ENCODE results near the gene PLXDC2.

Gene PLXDC2

DNA sequence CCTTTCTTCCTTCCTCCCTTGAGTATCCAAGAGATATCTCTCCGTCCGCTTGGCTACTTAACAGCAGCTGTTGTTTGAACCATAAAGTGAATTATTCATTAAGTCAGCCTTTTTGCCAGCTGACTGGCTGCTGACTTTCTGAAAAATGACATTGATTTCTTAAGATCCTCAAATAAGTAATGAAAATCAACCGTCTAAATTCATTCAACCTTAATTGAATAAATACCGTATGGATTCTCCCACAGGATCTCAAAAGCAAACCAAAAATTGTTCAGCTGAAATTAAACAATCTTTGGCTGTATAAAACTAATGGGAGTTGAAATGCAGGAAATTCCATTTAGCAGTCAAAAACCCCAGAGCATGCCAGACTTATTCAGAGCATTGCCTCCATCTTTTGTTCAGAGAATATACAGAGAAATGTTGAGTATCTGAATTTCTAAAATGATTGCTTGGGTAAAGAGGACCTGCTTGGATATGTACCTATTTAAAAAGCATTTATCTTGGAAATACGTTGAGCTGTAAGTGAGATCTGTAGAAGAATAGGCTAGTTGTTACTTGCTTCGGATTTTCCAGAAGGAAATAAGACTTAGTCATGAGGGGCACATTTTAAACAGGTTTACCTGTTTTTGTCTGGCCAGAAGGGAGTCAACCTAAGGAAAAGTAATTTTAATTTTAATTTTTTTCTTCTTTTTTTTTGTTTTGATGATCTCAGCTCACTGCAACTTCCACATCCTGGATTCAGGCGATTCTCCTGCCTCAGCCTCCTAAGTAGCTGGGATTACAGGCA, 136.2 kb downstream of the PLXDC2 start:
- TF ChIP-seq, protein P1, sequence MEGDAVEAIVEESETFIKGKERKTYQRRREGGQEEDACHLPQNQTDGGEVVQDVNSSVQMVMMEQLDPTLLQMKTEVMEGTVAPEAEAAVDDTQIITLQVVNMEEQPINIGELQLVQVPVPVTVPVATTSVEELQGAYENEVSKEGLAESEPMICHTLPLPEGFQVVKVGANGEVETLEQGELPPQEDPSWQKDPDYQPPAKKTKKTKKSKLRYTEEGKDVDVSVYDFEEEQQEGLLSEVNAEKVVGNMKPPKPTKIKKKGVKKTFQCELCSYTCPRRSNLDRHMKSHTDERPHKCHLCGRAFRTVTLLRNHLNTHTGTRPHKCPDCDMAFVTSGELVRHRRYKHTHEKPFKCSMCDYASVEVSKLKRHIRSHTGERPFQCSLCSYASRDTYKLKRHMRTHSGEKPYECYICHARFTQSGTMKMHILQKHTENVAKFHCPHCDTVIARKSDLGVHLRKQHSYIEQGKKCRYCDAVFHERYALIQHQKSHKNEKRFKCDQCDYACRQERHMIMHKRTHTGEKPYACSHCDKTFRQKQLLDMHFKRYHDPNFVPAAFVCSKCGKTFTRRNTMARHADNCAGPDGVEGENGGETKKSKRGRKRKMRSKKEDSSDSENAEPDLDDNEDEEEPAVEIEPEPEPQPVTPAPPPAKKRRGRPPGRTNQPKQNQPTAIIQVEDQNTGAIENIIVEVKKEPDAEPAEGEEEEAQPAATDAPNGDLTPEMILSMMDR (IDR thresholded peaks at IDR 0.05; ENCODE audit: insufficient read depth, low read depth, low read length, missing control alignments), result no peak
- peak; percentile 64 for DNase-seq (ENCODE audit: low read depth)

DNA sequence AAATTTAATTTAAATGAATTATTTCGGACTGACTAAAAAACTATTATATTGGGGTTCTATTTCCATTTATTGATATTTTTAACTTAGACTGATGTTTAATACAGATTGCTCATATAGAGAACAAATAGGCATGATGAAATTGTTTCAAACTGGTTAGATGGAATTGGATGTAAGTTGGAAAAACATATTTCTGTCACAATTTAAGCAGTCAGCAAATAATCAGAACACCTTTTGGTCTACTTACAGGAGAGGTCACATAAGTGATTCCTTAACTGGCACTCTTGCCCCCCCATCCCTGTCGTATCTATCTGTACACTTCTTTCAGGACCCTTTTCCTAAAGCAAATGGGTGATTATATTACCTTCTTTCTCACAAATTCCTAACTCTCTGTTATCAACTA, 138.4 kb downstream of the PLXDC2 start:
- DNase-seq (ENCODE audit: low read depth), result no peak
- TF ChIP-seq, protein P1 (IDR thresholded peaks at IDR 0.05; ENCODE audit: insufficient read depth, low read depth, low read length, missing control alignments), result no peak
- H3K4me3 ChIP-seq (ENCODE audit: low read length), result no peak overlapping the region

More for the DNA sequence above, 136.2 kb downstream of the PLXDC2 start:
- H3K4me3 ChIP-seq (ENCODE audit: low read length), result no peak overlapping the region

DNA sequence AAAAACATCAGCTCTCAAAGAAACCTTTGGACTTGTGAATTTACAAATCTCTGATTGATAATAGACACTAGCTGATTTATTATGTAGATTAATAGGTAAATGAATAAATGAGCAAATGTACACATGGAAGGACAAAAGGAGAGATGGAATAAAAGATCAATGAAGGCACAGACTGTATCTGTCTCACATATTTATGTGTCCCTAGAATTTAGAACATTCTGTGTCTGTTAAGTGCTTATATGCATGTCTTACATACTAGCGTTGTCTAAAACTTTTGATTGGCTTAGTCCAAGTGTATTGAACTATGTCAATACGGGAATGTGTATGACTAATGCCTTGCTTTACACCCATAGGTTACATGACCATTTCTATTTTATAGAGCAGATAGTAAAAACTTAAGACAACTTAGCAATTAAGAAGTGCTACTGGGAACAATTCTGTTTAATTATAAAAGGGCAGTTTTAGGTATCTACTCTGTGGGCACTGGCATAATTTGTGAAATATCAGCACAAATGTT, 140.3 kb downstream of the PLXDC2 start:
- DNase-seq (ENCODE audit: low read depth), result no peak
- H3K4me3 ChIP-seq (ENCODE audit: low read length), result no peak overlapping the region
- TF ChIP-seq, protein P1 (IDR thresholded peaks at IDR 0.05; ENCODE audit: insufficient read depth, low read depth, low read length, missing control alignments), result no peak

DNA sequence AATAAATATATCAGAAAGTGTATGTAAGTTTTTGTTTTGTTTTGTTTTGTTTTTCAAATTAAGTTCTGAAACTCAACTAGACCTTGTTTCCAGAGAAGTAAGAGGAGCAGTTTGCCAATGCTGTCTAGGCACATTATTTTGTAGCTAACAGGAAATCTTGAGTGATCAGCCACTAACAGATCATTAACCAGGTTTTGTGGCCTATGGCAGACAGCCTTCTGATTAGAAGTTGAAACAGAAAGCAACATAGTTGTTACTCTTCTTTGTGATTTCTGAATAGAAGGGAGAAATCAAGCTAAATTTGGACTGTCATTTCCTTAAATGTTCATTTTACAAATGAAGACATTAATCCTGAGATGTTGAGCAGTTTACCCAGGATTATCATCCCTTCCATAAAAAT, 142.6 kb downstream of the PLXDC2 start:
- DNase-seq (ENCODE audit: low read depth), result no peak
- TF ChIP-seq, protein P1 (IDR thresholded peaks at IDR 0.05; ENCODE audit: insufficient read depth, low read depth, low read length, missing control alignments), result no peak

DNA sequence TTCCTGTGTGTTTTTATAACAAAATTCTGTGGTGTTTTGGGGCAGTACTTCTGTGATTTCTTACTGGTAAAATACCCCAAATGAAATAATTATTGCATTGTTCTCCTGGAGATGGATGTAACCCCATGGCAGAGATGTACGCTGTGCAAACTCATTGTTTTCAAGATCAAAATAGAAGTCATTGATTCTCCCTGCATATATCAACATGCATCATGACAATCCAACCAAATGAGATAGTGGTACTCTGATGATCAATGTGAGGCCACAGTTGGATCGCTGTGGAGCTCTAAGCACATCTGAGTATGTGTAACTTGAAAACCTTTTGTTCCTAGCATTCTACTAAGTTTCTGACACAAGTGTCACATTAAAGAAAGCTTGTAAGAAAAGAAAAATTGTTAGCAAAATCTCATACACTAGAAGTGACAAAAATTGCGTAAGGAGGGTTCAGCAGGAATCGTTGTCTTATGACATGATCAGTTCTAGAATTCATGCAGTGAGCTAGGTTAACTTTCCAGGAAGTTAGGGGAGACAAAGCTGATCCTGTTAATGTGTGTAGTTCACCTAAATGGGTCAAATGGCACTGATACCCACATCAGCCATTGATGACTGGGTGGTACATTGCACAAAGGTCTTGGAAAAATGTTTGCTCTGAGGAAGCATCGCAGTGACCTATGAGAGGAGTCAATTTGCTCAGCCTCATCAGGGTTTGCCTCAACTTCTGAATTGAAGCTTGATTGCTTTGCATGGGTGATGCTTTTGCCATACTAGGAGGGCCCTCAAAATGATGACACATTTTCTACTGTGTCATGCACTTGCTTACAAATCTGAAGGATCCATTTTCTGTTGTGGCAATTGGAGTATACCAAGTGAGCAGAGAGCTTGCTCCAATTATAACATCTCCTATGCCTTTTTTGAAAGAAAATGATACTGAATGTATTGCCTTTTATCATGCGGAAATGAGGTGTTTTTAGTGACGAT, 145.1 kb downstream of the PLXDC2 start:
- no peak overlapping the region for H3K4me3 ChIP-seq (ENCODE audit: low read length)
- no peak for DNase-seq (ENCODE audit: low read depth)
- TF ChIP-seq, protein P1 (IDR thresholded peaks at IDR 0.05; ENCODE audit: insufficient read depth, low read depth, low read length, missing control alignments), result no peak

More for the DNA sequence above, 142.6 kb downstream of the PLXDC2 start:
- no peak overlapping the region for H3K4me3 ChIP-seq (ENCODE audit: low read length)

DNA sequence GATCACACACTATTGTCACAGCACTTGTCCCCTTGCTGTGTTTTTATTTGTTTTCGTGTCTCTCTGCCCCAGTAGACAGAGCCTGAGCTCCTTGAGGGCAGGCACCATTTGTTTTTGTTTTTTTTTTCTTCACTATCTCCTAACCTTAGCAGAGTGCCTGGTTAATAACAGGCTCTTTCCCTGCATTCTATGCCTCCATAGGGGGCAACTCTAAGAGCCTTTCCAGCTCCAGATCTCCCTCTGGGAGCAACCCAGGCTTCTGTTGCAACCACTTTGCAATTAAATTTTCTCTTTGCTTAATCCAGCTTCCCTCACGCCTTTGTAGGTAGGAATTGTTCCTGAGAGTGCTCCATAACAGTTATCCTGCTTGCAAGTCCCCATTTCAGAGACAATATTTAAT, 148.4 kb downstream of the PLXDC2 start:
- TF ChIP-seq, protein P1 (IDR thresholded peaks at IDR 0.05; ENCODE audit: insufficient read depth, low read depth, low read length, missing control alignments), result no peak
- H3K4me3 ChIP-seq (ENCODE audit: low read length), result no peak overlapping the region
- no peak for DNase-seq (ENCODE audit: low read depth)

All from epithelial cell of esophagus (primary cell).